Activated CD4-positive, alpha-beta T cell treated with anti-CD3 and anti-CD28 coated beads, Interleukin-2, Interleukin-4, amounts not matched to agents 100 ng/mL and 50 ng/mL, durations not matched to agents 16 hours and 8 hours (primary cell): ENCODE results near the gene PTPRN2.
"Not testable (repeated sequence)": the region's sequence is repeated elsewhere in the genome, so short reads cannot be mapped to it uniquely, and the experiment has no call there.

Source experiments
- DNase-seq: peaks from one replicate; pipeline ENCODE4 v3.0.0-alpha.2; 2020; ENCODE audit warnings: low spot score

Gene PTPRN2

DNA sequence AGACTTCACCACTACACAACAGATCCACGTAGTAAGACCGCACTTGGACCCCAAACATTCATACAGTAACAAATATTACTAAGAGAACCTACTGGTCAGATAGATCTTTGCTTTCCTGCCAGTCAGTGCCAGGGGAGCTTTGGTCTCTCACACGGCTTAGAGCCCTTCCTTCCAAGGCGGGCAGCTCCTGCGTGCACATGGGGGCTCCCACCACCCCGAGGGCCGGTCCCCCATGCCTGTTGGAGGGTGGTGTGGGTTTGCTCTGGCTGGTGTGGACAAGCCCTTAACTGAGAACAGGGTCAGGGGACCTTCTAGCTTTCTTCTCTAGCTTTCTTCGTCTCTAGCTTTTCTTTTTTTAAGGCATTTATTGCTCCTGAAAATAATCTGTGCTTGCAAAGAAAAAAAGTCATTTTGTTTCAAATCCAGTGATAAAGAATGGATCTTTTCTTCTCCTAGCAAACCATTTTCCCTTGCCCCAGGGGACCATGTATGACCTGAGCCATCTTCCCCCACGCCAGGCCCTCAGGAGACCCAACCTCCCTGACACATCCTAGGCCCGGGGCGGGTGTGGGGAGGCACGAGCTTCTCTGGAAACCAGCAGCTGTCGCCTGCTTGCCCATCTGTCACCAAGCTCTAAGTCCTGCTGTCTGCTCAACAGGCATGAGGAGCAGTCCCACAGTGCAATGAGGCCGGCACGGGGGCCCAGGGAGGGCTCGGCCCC, 591.1 kb downstream of the PTPRN2 start:
- DNase-seq: no peak

- no peak for DNase-seq
Measured at GRCh38 chr7:157995815-157996214, 591.8 kb downstream of the PTPRN2 start.

DNA sequence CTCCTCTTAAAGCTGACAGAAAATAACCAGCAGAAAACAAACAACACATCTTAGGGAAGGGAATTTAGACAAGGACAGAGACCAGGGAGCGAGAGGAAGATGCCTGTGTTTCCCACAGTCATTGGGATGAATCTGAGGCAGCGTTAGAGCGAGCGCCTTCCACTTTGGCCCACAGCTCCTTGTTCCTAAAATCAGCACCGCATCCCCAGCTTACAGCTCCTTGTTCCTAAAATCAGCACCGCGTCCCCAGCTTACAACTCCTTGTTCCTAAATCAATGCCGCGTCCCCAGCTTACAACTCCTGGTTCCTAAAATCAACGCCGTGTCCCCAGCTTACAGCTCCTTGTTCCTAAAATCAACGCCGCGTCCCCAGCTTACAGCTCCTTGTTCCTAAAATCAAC, 593.3 kb downstream of the PTPRN2 start:
- no peak for DNase-seq

DNA sequence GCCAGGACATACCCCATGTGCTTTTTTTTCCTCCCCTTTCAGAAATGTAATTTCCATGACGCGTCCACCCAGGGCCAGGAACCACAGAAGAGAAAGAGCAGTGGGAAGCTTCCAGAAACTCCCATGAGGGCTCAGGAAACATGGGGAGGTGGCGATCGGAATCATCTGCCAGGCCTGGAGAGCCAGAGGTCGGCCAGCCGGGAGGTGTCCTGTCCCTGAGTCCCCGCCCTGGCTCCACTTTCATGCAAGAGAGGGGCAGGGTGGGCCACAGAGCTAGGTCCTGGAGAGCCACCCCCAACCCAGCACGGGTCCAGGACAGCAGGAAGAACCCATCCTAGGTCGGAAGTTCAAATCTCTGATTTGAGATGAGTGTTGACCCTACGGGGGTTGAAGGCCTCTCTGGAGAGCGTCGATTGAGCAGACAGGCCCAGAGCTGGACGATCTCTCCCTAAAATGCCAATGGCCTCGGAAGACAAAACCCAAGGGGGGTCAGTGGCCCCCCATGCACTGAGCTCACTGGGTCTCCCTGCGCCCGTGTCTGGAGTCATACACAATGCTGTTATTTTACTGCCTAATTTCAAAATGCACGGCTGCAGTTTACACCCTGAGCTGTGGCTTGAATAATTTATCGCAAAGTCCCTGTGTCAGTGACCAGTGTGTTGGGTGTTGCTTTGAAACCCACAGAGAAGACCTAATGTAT, 594.1 kb downstream of the PTPRN2 start:
- no peak for DNase-seq

DNA sequence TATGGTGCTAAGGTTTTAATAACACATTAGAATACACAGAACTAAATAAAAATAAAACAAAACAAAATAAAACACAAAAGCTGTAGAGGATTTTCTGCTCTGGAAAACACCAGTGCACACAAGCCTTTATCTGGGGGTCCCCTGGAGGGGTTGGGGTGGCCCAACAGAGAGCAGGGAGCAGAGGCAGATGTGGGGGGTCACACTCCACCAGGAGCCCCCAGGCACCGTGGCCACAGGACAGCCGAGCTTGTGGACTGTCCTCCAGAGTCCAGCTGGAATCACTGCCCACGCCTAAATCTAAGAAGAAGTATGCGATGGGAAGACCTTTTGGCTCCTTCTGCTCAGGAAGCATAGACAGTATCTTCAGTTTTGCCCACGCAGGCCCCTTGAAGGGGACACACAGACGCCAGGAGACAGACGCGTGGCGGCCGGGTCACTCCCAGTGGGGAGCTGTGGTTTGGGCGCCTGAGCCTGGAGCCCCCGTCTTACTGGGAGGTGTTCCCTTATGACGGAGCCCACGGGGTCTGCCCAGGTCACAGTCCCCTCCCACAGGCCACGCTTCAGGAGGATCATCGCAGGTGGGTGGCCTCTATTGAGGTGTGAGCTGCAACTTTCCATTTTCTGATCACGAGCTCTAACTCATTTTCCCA, 595.0 kb downstream of the PTPRN2 start:
- no peak for DNase-seq

DNA sequence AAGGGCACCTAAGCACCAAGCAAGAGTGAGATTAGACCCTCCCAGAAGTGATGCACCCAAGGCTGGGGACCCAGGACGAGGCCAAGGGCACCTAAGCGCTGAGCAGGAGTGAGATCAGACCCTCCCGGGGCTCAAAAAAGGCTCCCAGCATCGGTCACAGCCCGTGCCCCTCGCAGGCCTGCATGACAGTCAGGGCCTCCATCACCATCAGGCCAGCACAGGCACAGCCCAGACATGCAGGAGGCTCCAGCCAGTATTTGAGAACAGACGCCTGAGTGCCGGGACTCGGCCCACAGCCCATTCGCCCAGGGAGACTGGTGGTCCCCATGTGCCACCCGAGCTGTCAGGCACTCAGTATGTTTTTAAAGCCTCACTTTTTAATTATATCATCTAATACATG, 595.9 kb downstream of the PTPRN2 start:
- DNase-seq: no peak

- DNase-seq: no peak
Measured at GRCh38 chr7:157991351-157991750, 596.3 kb downstream of the PTPRN2 start.

DNA sequence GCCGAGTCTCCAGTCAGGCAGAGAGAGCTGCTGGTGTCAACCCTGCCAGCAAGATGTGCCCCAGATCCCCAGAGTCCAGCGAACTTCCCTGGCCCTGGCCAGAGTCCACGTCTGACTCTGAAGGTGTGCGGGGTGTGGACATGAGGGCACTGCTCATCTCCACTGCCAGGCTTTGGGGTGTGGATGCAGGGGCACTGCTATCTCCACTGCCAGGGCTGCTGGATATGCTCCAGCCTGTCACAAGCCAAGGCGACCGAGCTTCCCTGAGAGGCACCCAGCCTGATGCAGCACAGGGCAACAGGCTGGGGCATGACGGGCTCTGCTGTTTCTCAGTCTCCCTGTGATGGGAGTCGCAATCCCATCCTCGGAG, 596.8 kb downstream of the PTPRN2 start:
- DNase-seq: no peak

GRCh38 chr7:157990226-157990880, 597.3 kb downstream of the PTPRN2 start:
- no peak for DNase-seq

DNA sequence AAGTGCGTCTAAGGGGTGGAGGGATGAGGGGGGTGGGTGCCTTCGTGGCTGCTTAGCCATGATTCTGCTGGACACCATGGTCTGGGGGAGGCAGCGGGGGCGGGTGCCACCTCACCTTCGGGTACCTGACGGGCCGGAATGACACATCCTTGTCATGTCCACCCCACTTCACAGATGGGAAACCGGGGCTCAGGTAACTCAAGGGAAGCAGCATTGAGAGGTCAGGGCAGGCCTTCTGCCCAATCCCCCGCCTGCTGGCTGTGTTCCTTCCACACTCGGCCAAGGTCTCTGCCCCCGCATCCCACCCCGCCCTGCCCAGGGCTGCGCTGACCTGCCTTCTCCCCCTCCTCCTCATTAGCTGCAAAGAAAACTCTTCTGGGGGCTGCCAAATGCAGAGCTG, 598.0 kb downstream of the PTPRN2 start:
- no peak for DNase-seq

GRCh38 chr7:157987906-157988305, 599.7 kb downstream of the PTPRN2 start:
- no peak for DNase-seq

GRCh38 chr7:157986051-157986450, 601.6 kb downstream of the PTPRN2 start:
- no peak for DNase-seq

- no peak for DNase-seq
Measured at GRCh38 chr7:157985636-157986035, 602.0 kb downstream of the PTPRN2 start.

GRCh38 chr7:157984423-157985163, 603.0 kb downstream of the PTPRN2 start:
- no peak for DNase-seq

GRCh38 chr7:157983502-157984422, 603.9 kb downstream of the PTPRN2 start:
- no peak for DNase-seq

GRCh38 chr7:157981778-157982177, 605.8 kb downstream of the PTPRN2 start:
- DNase-seq: no peak

GRCh38 chr7:157980774-157981173, 606.8 kb downstream of the PTPRN2 start:
- DNase-seq: no peak

DNA sequence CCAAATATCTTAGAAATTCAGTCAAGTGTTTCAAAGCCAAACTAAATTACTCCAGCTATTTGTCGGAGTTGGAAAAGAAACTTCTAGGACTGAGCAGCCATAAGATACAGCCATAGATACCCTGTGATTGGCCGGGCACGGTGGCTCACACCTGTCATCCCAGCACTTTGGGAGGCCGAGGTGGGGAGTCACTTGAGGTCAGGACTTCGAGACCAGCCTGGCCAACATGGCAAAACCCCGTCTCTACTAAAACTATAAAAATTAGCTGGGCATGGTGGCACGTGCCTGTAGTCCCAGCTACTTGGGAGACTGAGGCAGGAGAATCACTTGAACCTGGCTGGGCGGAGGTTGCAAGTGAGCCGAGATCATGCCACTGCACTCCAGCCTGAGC, 607.3 kb downstream of the PTPRN2 start:
- DNase-seq: not testable (repeated sequence)

DNA sequence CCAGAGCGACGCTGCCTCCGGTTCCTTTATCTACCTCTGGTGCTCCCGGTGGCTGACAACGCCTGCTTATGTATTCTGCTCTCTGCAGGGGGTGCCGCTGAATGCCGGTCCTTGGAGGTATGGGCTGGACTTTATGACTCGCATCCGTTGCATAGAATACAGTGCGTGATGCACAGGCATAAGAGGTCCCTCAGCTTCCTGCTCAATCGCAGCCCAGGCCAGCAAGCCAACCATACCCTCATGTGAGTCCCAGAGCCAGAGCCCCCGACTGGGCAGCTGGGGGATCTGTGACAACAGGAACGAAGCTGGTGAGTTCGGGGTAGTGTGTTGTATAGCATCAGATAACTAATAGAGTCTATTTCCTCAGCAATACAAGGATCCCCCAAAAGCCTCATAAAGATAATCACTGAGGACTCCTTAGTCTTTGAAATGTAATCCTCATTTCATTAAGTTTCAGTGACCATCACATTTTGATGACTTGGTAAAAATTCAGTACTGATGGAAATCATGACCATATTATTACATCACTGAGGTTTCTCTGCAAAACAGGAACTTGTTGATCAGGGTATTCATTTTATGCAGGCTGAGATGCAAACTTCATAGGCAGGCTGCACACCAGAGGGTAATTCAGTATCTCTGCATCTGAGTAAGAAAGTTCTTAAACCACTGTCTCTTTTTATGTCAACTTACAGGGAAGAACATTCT, 607.8 kb downstream of the PTPRN2 start:
- DNase-seq: no peak

DNA sequence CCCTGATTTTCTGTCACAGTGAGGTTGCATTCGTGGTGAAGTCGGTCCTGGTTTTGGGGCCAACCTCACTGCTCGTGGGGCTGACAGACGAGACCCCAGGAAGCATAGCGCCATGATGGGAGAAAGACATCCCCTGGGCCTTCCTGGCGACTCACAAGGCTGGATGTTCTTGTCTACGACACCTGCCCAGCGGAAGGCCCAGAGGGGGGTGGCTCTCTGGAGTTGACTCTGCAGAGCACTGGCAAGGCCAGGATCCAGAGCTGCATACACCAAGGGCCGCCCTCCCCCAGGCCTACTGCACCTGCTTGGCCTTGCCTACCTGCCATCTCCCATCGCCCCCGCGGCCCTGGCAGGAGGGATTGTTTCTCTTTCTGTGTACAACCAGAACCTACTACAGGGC, 608.9 kb downstream of the PTPRN2 start:
- no peak for DNase-seq
